HG03196 (cell line): ENCODE measurements around the gene SLC5A5.
"Not testable (repeated sequence)": the region's sequence is repeated elsewhere in the genome, so short reads cannot be mapped to it uniquely, and the experiment has no call there.

Source experiments
- ATAC-seq: cut with Tn5 transposase; IDR thresholded peaks from one replicate; pipeline ENCODE4 v1.9.1; 2021; ENCODE audit not compliant: unreplicated experiment

Gene SLC5A5

GRCh38 chr19:17915940-17916593 is 44.3 kb downstream of the SLC5A5 start:
- ATAC-seq, result no peak

GRCh38 chr19:17918151-17918550 is 46.4 kb downstream of the SLC5A5 start:
- ATAC-seq, result not testable (repeated sequence)

- not testable (repeated sequence) for ATAC-seq
These were observed 47.4 kb downstream of the SLC5A5 start for GRCh38 chr19:17919122-17919521.

GRCh38 chr19:17920527-17920926 is 48.8 kb downstream of the SLC5A5 start:
- no peak for ATAC-seq

- no peak for ATAC-seq
These were observed 50.4 kb downstream of the SLC5A5 start for GRCh38 chr19:17922138-17922537.

- no peak for ATAC-seq
These were observed 54.3 kb downstream of the SLC5A5 start for GRCh38 chr19:17926044-17926443.

GRCh38 chr19:17929056-17929455 is 57.3 kb downstream of the SLC5A5 start:
- ATAC-seq, result no peak

- no peak for ATAC-seq
These were observed 59.9 kb downstream of the SLC5A5 start for GRCh38 chr19:17931532-17932191.

GRCh38 chr19:17932485-17933338 is 61.0 kb downstream of the SLC5A5 start, which contains the start of gene CCDC124:
CCDC124 (plus strand) TSS chr19:17933015; CDS start chr19:17936421, 3,406 bp downstream.
- ATAC-seq, result peak; percentile 76

GRCh38 chr19:17933414-17934129 is 61.8 kb downstream of the SLC5A5 start:
- no peak for ATAC-seq

GRCh38 chr19:17936379-17936778 is 64.6 kb downstream of the SLC5A5 start:
- ATAC-seq, result no peak

GRCh38 chr19:17937371-17937900 is 65.7 kb downstream of the SLC5A5 start:
- no peak for ATAC-seq

GRCh38 chr19:17938092-17938845 is 66.5 kb downstream of the SLC5A5 start:
- ATAC-seq, result no peak

GRCh38 chr19:17942181-17942580 is 70.4 kb downstream of the SLC5A5 start:
- no peak for ATAC-seq

- no peak for ATAC-seq
These were observed 71.0 kb downstream of the SLC5A5 start for GRCh38 chr19:17942582-17943273.

GRCh38 chr19:17943274-17944221 is 71.8 kb downstream of the SLC5A5 start:
- ATAC-seq, result no peak

GRCh38 chr19:17944301-17944700 is 72.6 kb downstream of the SLC5A5 start:
- ATAC-seq, result no peak
